ENCODE results near the gene AP3S2. TPM values are rescaled to one million over a fixed set of nuclear protein-coding genes. Genes with fewer than 3 reads are reported as not detected.

Gene AP3S2
- total and polyA plus RNA-seq, 2 of the 8 experiments (the other 6 are each of a cell fraction or from before 2014, with no cell fraction given) = 19.2 to 45.4 TPM

GRCh38 chr15:89932880-89933279 lies 39.1 kb upstream of the AP3S2 start:
- no peak overlapping the region for H3K9ac ChIP-seq (replicated peaks in 1 of 4; ENCODE audit: extremely low read depth in 1 of 4, low read depth in 3 of 4, low read length in 3 of 4)
- H2BK120ac ChIP-seq (replicated peaks; ENCODE audit: low read depth, low read length) = no peak overlapping the region
- no peak overlapping the region for H2BK5ac ChIP-seq (ENCODE audit: low read depth, low read length)
- H4K20me1 ChIP-seq (replicated peaks in 1 of 2; ENCODE audit: control insufficient read depth in 1 of 2, insufficient read depth in 2 of 2, low read length in 2 of 2) = no peaks in the 10 kb centered on the region
- H2BK20ac ChIP-seq (ENCODE audit: low read length) = no peak overlapping the region
- H3K4me3 ChIP-seq (ENCODE audit: extremely low read depth in 1 of 4, insufficient read depth in 2 of 4, low read depth in 3 of 4, low read length in 4 of 4) = no peak overlapping the region
- POLR2A ChIA-PET (ENCODE audit: partially characterized antibody) = no interaction called here
- no peak overlapping the region for H3K23ac ChIP-seq (ENCODE audit: insufficient read length)
- 100% methylated on average over 3 of the region's 3 CpGs; no CpG with 5 or more reads in 1 of the 2 experiments for WGBS, 2 experiments (ENCODE audit: extremely low coverage in 1 of 2, insufficient coverage in 1 of 2, insufficient read length in 1 of 2, insufficient replicate concordance in 2 of 2, low coverage in 1 of 2, low lambda C conversion rate in 2 of 2, missing lambda C conversion rate in 1 of 2)
- FAIRE-seq (no peak), DNase-seq (ENCODE audit: low read depth in 1 of 2, low spot score in 2 of 2) (no peak)
- H3K27ac ChIP-seq (ENCODE audit: low read depth, low read length) = no peak overlapping the region
- no peaks in the 10 kb centered on the region for H3K4me1 ChIP-seq (replicated peaks in 1 of 4; ENCODE audit: control insufficient read depth in 3 of 4, insufficient read depth in 4 of 4, low read length in 3 of 4)
- no peak overlapping the region for H2AFZ ChIP-seq (ENCODE audit: low read length)
- no peak overlapping the region for H3K18ac ChIP-seq (ENCODE audit: extremely low read depth, low read length)
- no peaks in the 10 kb centered on the region for H3K23me2 ChIP-seq (ENCODE audit: low read depth, low read length)
- TF ChIP-seq MAFK (IDR thresholded peaks at IDR 0.05; ENCODE audit: low read depth, low read length) (no peak), RNF2 (IDR thresholded peaks at IDR 0.05; ENCODE audit: borderline replicate concordance, low read depth, low read length, missing control alignments, poor library complexity, severe bottlenecking) (no peak), KDM5A (IDR thresholded peaks at IDR 0.05; ENCODE audit: low read length) (no peak), JUN (IDR thresholded peaks at IDR 0.05; ENCODE audit: low read depth, low read length) (no peak), BACH1 (IDR thresholded peaks at IDR 0.05; ENCODE audit: low read length) (no peak), RBBP5 (IDR thresholded peaks at IDR 0.05; ENCODE audit: borderline replicate concordance, low read depth, low read length) (no peak), BRCA1 (IDR thresholded peaks at IDR 0.05; ENCODE audit: low read depth, low read length) (no peak), HDAC2 (IDR thresholded peaks at IDR 0.05; ENCODE audit: borderline replicate concordance in 1 of 2, low read depth in 2 of 2, low read length in 2 of 2) (no peak), TAF1 (IDR thresholded peaks at IDR 0.05; ENCODE audit: low read depth, low read length) (no peak), ATF3 (IDR thresholded peaks at IDR 0.05; ENCODE audit: insufficient read depth, low read depth, low read length) (no peak), KDM1A (IDR thresholded peaks at IDR 0.05; ENCODE audit: borderline replicate concordance, low read length) (no peak), SIRT6 (IDR thresholded peaks at IDR 0.05; ENCODE audit: low read length) (no peak), SRF (IDR thresholded peaks at IDR 0.05; ENCODE audit: low read depth, low read length) (no peak)
- H3K4ac ChIP-seq (replicated peaks; ENCODE audit: insufficient read length, low read depth, low read length) = no peak overlapping the region
- CTCF ChIA-PET (ENCODE audit: partially characterized antibody) = interaction anchor here (0.9 to 1.5 kb wide), 5 partner anchors 11 to 116 kb away, joined by 3 to 8 read pairs (median 3); no protein-coding TSS in a partner anchor
- H3K79me2 ChIP-seq (ENCODE audit: control insufficient read depth in 1 of 2, insufficient read depth in 2 of 2, low read length in 2 of 2) = no peaks in the 10 kb centered on the region
- no peak overlapping the region for H3K14ac ChIP-seq (ENCODE audit: insufficient read length)
- no peak overlapping the region for H2BK12ac ChIP-seq (ENCODE audit: low read depth, low read length)
- H3K27me3 ChIP-seq (replicated peaks in 1 of 4; ENCODE audit: control insufficient read depth in 3 of 4, extremely low read depth in 1 of 4, insufficient read depth in 3 of 4, low read length in 3 of 4) = no peaks in the 10 kb centered on the region
- no peaks in the 10 kb centered on the region for H3K36me3 ChIP-seq (ENCODE audit: control insufficient read depth in 2 of 4, insufficient read depth in 4 of 4, low read length in 3 of 4)
- no peak overlapping the region for H4K91ac ChIP-seq (replicated peaks; ENCODE audit: insufficient read length, low read length)
- H3K56ac ChIP-seq (replicated peaks; ENCODE audit: insufficient read length, low read depth, low read length) = no peak overlapping the region
- no peaks in the 10 kb centered on the region for H3K9me3 ChIP-seq (ENCODE audit: insufficient read depth in 2 of 2, low read depth in 1 of 2, low read length in 1 of 2)
- no peak overlapping the region for H2BK15ac ChIP-seq (ENCODE audit: low read length)
- no peak overlapping the region for H4K5ac ChIP-seq (ENCODE audit: insufficient read length, low read depth, low read length)
- no peak overlapping the region for H4K8ac ChIP-seq (ENCODE audit: extremely low read depth, insufficient read depth, low read length)
- no peak overlapping the region for H2AK5ac ChIP-seq (ENCODE audit: low read depth, low read length)
- no peak overlapping the region for H3K4me2 ChIP-seq (ENCODE audit: insufficient read depth in 1 of 2, low read depth in 2 of 2, low read length in 2 of 2)
- no peaks in the 10 kb centered on the region for H3K79me1 ChIP-seq (ENCODE audit: low read depth, low read length)
